Sigmoid colon (tissue), 7 donors: ENCODE data around the gene PCGF3. TPM values are rescaled to one million over a fixed set of nuclear protein-coding genes. Genes with fewer than 3 reads are reported as not detected.

ENCODE experiments used
- DNase-seq: peaks from one replicate; pipeline ENCODE4 v3.0.0-alpha.2; 2019
- H3K27ac ChIP-seq, 4 donors: fragments of 200-600 bp; sonication (generic); one replicate each; pipeline ENCODE4 v1.5.1; 2016 to 2019; ENCODE audit warnings: mild to moderate bottlenecking in 1 of 4
- H3K27me3 ChIP-seq, 3 donors: fragments of 200-600 bp; sonication (generic); one replicate each; pipeline ENCODE4 v1.5.1; 2019; ENCODE audit warnings: mild to moderate bottlenecking in 1 of 3
- H3K36me3 ChIP-seq, 4 donors: fragments of 200-600 bp; sonication (generic); one replicate each; pipeline ENCODE4 v1.5.1; 2016 to 2019
- H3K4me1 ChIP-seq, 4 donors: fragments of 200-600 bp; sonication (generic); one replicate each; pipeline ENCODE4 v1.5.1; 2017 to 2019
- H3K4me3 ChIP-seq, 4 donors: fragments of 200-600 bp; sonication (generic); one replicate each; pipeline ENCODE4 v1.5.1; 2017 to 2019; ENCODE audit warnings: mild to moderate bottlenecking in 2 of 4, moderate library complexity in 1 of 4
- H3K9me3 ChIP-seq, 4 donors: fragments of 200-600 bp in 3 of 4; sonication (generic) in 3 of 4; one replicate each; pipeline versions ENCODE4 v1.5.1 to v1.6.1; 2013 to 2019
- EP300 ChIP-seq, 4 donors: sonication (generic); formaldehyde crosslinking; IDR thresholded peaks; one replicate each; pipeline ENCODE4 v1.6.1; 2017; ENCODE audit warnings: antibody characterized with exemption in 4 of 4
- POLR2A ChIP-seq, 2 donors: fragments of 450-650 bp; IDR thresholded peaks; one replicate each; pipeline ENCODE4 v1.6.1; 2016; ENCODE audit warnings: antibody characterized with exemption in 2 of 2, mild to moderate bottlenecking in 2 of 2, moderate library complexity in 2 of 2
- POLR2AphosphoS5 ChIP-seq, 4 donors: sonication (generic); formaldehyde crosslinking; IDR thresholded peaks; one replicate each; pipeline ENCODE4 v1.6.1; 2017; ENCODE audit warnings: antibody characterized with exemption in 4 of 4
- WGBS, 2 donors: extraction: QIAGEN DNeasy Blood & Tissue Kit; methylation state at CpG; one replicate each; pipeline ENCODE4 v1.1.7; 2013; 5-methylcytosine and 5-hydroxymethylcytosine counted together
- intact Hi-C: fragments of 100-400 bp; cut with DNase I; formaldehyde crosslinking; loops from one replicate; pipeline ENCODE4 v1.15.1; 2023
- polyA plus RNA-seq, 3 donors: library from polyadenylated mRNA; stranded (reverse); fragments of 200-250 nt; gene quantifications; one replicate each; pipeline ENCODE4 v1.2.3, GENCODE V29; 2013
- total RNA-seq, 4 donors: library from RNA; depleted of rRNA; stranded (reverse); fragments of >200 nt; gene quantifications; one replicate each; pipeline ENCODE4 v1.1.0, GENCODE V29; 2016
- TF ChIP-seq, protein P1 (sequence below), 4 experiments: fragments of 450-650 bp in 3 of 4; fragments of 200-600 bp in 1 of 4; IDR thresholded peaks; one replicate each; pipeline ENCODE4 v1.5.1; 2016 to 2019; ENCODE audit warnings: antibody characterized with exemption in 4 of 4, mild to moderate bottlenecking in 3 of 4, moderate library complexity in 2 of 4
- donor health status: healthy with polysubstance abuse.
- donor health status: Bipolar disorder and iron deficiency.
- donor health status: healthy.

PCGF3 gene
- total and polyA plus RNA-seq, 7 donors, result 15.6 to 60.1 (median 29.8) TPM

DNA sequence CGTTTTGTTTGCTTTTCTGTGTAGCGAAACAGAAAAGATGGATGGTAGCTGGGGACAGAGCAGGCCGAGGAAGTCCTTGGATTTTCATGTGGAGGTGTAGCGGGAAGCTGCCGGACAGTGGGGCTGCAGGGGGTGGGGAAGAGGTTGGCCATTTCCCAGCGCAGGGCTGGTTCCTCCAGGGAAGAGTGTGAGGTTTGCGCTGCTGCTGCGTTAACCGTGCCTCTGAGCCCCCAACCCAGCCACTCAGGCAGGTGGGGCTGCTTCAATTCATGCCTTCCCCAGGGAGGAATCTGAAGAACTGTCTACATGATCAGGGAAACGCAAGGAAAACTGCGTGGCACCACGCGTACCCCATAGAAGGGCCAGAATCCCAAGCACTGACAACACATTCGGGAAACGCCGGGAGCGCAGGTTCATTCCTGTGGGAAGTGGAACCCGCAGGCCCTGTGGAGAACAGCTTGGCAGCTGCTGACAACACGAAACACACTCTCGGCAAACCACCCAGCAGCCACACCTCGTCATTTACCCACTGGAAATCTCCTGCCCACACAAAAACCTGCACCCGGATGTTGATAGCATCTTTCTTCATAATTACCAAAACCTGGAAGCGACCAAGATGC, 57.7 kb downstream of the PCGF3 start:
- no peaks in the 10 kb centered on the region for H3K9me3 ChIP-seq
- WGBS, 2 donors, result 93 to 95% methylated on average over 23 of the region's 23 CpGs
- no peak overlapping the region for H3K27ac ChIP-seq
- H3K36me3 ChIP-seq, result peaks cover 7 to 79% (median 42%) of the 10 kb centered on the region in 4 donors
- no peaks in the 10 kb centered on the region for H3K27me3 ChIP-seq
- intact Hi-C loops, result no loop called here
- no peaks in the 10 kb centered on the region for H3K4me1 ChIP-seq
- no peak overlapping the region for H3K4me3 ChIP-seq
- TF ChIP-seq POLR2AphosphoS5 (IDR thresholded peaks at IDR 0.05), result no peak
- TF ChIP-seq POLR2A (IDR thresholded peaks at IDR 0.05), result no peak
- TF ChIP-seq, protein P1, sequence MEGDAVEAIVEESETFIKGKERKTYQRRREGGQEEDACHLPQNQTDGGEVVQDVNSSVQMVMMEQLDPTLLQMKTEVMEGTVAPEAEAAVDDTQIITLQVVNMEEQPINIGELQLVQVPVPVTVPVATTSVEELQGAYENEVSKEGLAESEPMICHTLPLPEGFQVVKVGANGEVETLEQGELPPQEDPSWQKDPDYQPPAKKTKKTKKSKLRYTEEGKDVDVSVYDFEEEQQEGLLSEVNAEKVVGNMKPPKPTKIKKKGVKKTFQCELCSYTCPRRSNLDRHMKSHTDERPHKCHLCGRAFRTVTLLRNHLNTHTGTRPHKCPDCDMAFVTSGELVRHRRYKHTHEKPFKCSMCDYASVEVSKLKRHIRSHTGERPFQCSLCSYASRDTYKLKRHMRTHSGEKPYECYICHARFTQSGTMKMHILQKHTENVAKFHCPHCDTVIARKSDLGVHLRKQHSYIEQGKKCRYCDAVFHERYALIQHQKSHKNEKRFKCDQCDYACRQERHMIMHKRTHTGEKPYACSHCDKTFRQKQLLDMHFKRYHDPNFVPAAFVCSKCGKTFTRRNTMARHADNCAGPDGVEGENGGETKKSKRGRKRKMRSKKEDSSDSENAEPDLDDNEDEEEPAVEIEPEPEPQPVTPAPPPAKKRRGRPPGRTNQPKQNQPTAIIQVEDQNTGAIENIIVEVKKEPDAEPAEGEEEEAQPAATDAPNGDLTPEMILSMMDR (IDR thresholded peaks at IDR 0.05), result no peak
- TF ChIP-seq EP300 (IDR thresholded peaks at IDR 0.05), result no peak
- no peak for DNase-seq

DNA sequence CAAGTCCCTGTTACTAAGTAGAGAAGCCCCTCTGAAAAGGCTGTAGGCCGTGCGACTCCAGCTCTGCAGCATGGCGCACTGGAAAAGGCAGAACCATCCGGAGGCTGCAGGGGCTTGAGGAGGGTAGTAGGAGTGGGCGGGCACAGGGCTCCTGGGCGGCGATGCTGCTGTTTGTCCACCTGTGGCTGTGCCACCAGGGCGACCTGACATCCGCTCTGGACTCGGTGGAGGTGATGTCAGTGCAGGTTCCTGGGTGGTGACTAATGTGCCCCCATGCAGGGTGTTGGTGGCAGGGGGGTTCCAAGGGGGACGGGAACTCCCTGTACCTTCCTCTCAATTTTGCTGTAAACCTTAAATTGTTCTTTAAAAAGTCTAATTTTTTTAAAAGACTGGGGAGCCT, 58.3 kb downstream of the PCGF3 start:
- no peak for DNase-seq
- TF ChIP-seq EP300 (IDR thresholded peaks at IDR 0.05), result no peak
- TF ChIP-seq POLR2AphosphoS5 (IDR thresholded peaks at IDR 0.05), result no peak
- TF ChIP-seq, protein P1 (IDR thresholded peaks at IDR 0.05), result no peak
- TF ChIP-seq POLR2A (IDR thresholded peaks at IDR 0.05), result no peak
- intact Hi-C loops, result no loop called here
- H3K27ac ChIP-seq, result no peak overlapping the region
- H3K4me3 ChIP-seq, result no peak overlapping the region
- no peaks in the 10 kb centered on the region for H3K27me3 ChIP-seq
- 91 to 95% methylated on average over 11 of the region's 11 CpGs for WGBS, 2 donors
- no peaks in the 10 kb centered on the region for H3K9me3 ChIP-seq
- peaks cover 7 to 85% (median 42%) of the 10 kb centered on the region in 4 donors for H3K36me3 ChIP-seq
- no peaks in the 10 kb centered on the region for H3K4me1 ChIP-seq

DNA sequence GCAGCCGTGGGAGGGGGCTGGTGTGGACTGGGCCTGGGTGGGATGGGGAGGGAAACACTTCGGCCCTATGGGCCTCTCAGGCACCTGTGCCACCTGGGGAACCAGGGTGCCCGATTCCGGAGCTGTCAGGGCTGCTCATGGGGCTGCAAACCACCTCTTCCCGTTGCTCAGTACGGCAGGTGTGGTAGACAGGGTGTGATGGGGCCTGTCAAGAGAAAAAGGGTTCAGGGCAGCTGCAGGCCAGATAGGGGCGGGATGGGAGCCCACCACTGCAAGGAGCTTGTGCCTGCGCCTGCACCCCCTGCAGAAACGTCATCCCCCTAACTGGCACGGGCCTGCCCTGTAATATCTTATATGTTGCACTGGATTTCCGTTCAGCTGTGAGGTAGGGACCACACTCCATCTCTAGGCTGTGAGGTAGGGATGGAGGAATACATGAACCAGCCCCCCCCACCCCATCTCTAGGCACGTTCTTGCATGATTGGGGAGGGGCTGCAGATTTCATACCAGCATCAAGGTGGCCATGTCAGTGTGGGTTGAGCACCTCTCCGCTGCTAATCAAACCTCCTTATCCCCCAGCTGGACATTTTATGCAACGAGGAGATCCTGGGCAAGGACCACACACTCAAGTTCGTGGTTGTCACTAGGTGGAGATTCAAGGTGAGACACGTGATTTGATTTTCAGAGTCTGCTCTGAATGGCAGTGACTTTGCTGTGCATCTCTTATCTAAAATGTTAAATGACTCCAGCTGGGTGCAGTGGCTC, 59.0 kb downstream of the PCGF3 start:
- DNase-seq, result no peak
- 87 to 89% methylated on average over 16 of the region's 16 CpGs for WGBS, 2 donors
- no peak overlapping the region for H3K27ac ChIP-seq
- peaks cover 7 to 92% (median 42%) of the 10 kb centered on the region in 4 donors for H3K36me3 ChIP-seq
- TF ChIP-seq, protein P1 (IDR thresholded peaks at IDR 0.05), result no peak
- no peak for TF ChIP-seq POLR2A (IDR thresholded peaks at IDR 0.05)
- no peak for TF ChIP-seq EP300 (IDR thresholded peaks at IDR 0.05)
- TF ChIP-seq POLR2AphosphoS5 (IDR thresholded peaks at IDR 0.05), result no peak
- no peaks in the 10 kb centered on the region for H3K9me3 ChIP-seq
- no peaks in the 10 kb centered on the region for H3K4me1 ChIP-seq
- H3K27me3 ChIP-seq, result no peaks in the 10 kb centered on the region
- intact Hi-C loops, result no loop called here
- no peak overlapping the region for H3K4me3 ChIP-seq

DNA sequence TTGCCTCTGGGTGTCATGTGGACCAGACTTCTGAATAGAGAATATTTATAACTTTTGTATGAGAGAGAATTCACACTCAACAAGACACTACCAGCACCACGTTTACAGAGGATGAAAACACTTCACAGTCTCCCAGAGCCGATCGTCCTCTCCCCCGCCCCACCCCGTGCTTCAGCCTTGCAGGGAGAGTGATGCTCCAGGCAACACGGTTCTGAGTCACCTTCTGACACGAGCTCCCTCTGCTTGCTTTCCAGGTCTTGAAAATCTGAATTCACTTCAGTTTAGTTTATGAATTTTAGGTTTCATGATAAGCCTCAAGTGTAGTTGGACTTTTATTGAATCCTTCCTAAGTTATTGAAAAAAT, 60.5 kb downstream of the PCGF3 start:
- Histone ChIP-seq H3K36me3 (peaks cover 7 to 94% (median 38%) of the 10 kb centered on the region in 4 donors), H3K9me3 (no peaks in the 10 kb centered on the region), H3K27ac (no peak overlapping the region), H3K4me1 (peaks cover 0 to 6% (median 0%) of the 10 kb centered on the region in 4 donors), H3K4me3 (no peak overlapping the region), H3K27me3 (no peaks in the 10 kb centered on the region)
- intact Hi-C loops, result no loop called here
- TF ChIP-seq POLR2A (IDR thresholded peaks at IDR 0.05), result no peak
- no peak for TF ChIP-seq POLR2AphosphoS5 (IDR thresholded peaks at IDR 0.05)
- no peak for DNase-seq
- 69 to 73% methylated on average over 7 of the region's 7 CpGs for WGBS, 2 donors

DNA sequence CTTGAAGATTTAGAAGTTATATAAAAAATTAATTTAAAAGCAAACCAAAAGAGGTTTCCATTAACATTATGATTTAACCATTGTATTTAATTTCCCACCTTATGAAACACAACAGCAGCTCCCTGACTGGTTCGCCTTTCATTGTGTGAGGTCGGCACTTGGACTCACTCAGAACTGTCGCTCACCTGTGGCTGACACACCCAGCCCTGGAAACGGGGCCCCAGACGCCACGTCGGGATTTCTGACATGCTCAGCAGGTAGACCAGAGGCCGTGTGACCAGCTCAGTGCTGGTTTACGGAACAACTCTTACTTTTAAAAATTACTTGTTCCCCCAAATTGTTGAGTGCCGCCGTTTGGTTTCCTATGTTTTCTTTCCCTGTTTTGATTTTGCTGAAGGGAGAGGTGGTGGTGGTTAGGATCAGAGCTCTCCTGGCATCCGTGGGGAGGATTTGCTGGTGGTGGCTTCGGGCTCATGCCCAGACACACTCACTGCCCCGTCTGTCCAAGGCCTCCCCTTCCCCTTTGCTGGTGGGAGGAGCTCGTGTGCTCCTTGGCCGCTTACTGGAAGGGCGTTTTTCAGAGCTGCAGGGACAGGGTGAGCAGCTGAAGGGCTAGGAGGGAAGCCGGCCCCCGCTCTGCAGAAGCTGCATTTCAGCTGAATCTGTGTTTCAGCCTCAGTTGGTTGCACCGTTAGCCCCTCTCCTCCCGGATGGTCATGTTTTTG, 61.1 kb downstream of the PCGF3 start:
- Histone ChIP-seq H3K9me3 (no peaks in the 10 kb centered on the region), H3K27me3 (no peaks in the 10 kb centered on the region), H3K4me3 (no peak overlapping the region), H3K36me3 (peaks cover 7 to 94% (median 32%) of the 10 kb centered on the region in 4 donors), H3K4me1 (peaks cover 0 to 10% (median 0%) of the 10 kb centered on the region in 4 donors), H3K27ac (no peak overlapping the region)
- 76 to 77% methylated on average over 21 of the region's 21 CpGs for WGBS, 2 donors
- no peak for DNase-seq
- intact Hi-C loops, result no loop called here
- TF ChIP-seq POLR2A (IDR thresholded peaks at IDR 0.05) (no peak), POLR2AphosphoS5 (IDR thresholded peaks at IDR 0.05) (no peak), EP300 (IDR thresholded peaks at IDR 0.05) (no peak)
- TF ChIP-seq, protein P1 (IDR thresholded peaks at IDR 0.05), result no peak
